Embryonic facial prominence (tissue), 1 donor: ENCODE data around the gene CACNA1A.

Experiments used
- DNase-seq: peaks from one replicate; pipeline ENCODE4 v3.0.0-alpha.2; 2016; ENCODE audit errors: extremely low spot score

Gene CACNA1A

DNA sequence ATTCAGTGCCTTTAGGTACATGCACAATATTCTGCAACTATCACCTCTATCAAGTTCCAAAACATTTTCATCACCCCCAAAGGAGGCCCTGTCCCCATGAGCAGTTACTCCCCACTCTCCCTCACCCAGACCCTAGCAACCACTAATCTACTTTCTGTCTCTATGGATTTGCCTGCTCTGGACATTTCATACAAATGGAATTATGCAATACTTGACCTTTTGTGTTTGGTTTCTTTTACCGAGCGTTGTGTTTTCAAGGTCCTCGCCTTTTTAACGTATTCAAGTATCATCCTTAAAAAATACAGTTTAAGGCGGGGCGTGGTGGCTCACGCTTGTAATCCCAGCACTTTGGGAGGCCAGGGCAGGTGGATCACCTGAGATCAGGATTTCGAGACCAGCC is 196.4 kb downstream of the CACNA1A start:
- DNase-seq: no peak

DNA sequence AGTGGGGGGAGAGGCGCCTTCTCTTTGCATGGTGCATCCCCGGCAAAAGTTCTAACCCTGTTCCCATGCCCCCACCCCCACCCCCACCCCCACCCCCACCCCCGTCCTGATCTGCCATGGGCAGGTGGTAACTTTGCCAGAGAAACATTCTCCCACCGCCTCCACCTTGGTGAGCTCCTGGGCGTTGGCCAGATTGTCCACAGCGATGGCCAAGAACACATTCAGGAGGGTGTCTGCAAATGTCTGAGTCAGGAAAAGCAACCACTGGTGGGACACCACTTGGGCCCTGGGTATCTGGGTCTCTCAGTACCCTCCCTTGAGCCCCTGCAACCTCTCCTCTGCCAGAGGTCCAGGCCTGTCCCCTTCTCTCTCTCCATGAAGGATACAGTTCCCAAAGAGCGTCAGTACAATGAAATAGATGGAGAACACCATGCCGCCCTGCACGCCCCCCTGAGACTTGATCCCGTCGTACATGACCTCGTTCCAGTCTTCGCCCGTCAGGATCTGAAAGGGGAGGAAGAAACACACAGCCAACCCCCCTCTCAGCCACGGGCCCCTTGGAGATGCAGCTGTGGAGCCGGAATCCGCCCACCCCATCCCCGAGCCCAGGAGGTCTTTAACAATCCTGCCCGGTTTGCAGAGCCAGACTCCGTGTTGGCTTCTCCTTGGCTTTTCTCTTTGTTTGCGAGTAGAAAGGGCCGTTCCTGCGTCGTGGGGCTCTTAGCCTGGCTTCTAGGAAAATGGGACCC is 202.7 kb downstream of the CACNA1A start:
- no peak for DNase-seq

DNA sequence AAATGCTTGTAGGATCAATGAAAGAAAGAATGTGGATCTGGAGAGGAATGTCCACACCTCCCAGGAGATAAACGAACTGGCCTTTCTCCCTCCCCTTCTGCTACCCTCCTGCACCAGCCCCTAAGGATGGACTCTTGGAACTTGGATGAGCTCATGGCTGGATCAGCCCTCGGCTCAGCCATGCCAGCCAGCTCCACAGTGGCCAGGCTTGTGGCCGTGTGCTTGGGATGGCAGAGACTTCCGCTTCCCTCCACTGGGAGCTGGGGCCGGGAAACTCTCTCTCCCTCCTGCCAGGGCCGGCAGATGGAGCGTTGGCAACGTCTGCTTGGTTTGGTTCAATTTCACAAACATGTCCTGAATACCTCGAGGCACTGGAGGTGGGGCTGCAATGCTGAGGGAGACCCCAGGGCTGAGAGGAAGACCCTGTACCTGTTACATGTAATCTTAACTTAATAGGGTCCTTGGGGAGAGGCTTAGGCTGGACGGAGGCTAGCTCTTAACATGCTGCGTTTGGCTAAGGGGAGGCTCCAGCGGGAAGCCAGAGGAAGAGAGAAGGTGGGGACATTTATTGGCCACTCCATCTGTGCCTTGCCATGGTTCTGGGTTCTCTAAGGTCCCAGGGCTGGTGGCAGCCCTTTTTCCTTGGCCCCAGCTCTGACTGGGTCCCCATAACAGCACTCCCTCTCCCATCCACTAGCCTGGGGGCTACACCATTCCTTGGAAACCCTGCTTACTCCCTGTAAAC is 203.6 kb downstream of the CACNA1A start:
- no peak for DNase-seq

DNA sequence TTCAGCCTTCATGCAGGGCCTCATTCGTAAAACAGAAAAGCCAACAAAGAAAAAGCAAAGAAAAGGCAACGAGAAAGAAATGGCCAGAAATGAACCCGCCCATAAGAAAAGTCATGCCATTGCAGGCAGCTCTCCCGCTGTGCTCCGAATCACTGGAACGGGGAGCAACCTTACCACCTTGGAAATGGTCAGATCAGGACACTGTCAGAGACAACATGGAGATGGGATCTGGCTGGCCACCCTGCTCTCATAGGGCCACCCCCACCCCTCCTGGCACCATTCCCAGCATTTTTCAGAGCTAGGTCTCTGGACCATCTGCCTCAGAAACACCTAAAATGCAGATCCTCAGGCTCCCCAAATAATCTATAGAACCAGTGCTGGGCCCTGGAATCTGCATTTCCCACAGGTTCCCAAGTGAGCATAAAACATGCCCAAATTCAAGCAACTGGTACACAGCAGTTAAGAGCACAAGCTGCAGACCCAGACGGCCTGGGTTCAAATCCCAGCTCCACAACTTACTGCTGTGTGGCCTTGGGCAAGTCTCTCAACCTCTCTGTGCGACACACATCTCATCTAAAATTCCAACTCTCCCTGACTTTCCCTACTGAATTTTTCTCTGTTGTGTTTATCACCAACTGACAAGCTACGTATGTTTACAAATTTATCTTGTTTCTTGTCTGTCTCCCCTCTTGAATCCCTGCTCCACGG is 204.5 kb downstream of the CACNA1A start:
- no peak for DNase-seq

DNA sequence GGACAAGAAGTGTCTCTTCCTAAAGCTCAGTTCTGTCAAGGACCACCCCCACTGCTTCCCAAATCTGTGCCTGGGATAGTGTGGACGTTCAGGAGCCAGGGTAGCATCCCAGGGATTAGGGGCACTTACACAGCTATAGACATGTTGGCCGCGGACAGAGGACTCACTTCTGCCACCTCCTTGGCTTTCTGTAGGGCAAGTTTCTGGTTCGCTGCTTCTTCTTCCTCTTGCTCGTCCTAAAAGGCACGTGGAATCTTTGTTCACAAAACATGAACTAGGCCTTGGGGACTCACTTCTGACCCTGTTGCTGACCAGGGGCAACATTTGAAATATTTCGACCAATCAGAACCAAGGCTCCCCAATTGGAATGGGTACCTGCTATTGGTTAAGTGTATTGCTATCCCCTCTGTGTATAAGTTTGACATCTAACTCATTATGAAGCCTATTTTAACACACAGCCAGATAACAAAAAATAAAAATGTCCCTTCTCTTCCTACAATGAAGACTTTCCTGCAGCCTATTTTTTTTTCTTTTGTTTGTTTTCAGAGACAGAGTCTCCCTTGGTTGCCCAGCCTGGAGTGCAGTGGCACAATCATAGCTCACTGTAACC is 205.8 kb downstream of the CACNA1A start:
- DNase-seq: no peak

DNA sequence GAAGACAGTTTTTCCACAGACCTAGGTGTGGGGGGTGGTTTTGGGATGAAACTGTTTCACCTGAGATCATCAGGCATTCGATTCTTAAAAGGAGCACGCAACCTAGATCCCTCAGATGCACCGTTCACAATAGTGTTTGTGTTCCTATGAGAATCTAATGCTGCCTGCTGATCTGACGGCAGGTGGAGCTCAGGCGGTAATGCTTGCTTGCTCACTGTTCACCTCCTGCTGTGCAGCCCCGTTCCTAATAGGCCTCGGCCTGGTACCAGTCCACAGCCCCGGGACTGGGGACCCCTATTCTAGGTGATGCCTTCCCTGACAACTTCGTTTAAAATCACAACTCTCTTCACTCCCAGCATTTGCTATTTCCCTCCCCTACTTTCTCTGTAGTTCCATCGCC is 206.4 kb downstream of the CACNA1A start:
- no peak for DNase-seq

DNA sequence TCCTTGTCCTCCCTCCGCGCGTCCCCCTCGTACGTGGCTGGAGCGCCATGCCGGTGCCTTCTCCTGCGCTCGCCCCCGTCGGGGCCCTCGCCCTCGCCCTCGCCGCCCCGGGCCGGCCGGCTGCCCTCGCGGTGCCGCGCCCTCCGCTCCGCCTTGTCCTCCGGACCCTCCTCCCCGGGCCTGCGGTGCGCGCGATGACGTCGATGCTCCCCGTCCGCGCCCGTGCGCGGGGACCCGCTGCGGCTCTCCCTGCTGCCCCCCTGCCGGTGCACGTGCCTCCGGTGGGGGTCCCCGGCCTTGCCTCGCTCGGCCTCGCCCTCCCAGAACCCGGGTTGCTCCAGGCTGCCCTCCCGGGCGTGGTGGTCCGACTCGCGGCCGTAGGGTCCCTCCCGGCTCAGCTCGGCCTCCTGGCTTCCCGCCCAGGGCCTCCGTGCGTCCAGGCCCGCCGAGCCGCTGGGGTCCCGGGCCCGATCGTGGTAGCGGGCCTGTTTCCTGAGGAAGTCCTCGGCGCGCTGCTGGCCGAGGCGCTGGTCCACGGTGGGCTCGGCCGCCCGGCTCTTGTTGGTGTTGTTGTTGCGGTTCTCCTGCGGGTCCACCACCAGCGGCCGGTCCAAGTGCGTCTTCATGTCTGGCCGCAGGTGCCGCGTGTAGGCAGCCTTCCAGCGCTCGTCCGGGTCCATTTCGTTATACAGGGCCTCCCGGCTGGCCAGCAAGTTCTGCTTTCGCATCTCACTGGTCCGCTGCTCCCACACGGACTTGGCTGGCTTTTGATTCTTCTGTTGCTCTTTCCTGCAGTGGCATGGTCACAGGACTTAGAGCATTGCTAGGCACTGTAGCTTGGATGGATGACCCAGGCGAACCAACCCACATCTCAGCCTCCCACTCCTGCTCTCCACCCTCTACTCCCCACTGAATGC is 207.5 kb downstream of the CACNA1A start:
- no peak for DNase-seq

DNA sequence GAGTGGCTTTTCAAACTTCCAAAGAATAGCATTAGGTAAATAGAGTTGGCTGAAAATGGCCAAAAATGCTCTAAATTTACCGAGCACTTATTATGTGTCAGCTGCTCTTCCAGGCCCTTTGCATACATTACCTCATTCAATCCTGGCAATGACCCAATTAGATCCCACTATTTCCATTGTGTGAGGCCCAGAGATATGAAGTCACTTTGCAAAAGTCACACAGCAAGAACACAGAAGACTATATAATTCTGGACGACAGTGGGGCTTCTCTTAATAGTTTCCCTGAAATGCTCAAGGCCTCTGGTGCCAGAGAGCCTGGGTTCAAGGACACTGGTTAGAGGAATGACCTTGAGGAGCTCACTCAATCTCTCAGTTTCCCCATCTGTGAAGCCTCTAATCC is 209.3 kb downstream of the CACNA1A start:
- no peak for DNase-seq

DNA sequence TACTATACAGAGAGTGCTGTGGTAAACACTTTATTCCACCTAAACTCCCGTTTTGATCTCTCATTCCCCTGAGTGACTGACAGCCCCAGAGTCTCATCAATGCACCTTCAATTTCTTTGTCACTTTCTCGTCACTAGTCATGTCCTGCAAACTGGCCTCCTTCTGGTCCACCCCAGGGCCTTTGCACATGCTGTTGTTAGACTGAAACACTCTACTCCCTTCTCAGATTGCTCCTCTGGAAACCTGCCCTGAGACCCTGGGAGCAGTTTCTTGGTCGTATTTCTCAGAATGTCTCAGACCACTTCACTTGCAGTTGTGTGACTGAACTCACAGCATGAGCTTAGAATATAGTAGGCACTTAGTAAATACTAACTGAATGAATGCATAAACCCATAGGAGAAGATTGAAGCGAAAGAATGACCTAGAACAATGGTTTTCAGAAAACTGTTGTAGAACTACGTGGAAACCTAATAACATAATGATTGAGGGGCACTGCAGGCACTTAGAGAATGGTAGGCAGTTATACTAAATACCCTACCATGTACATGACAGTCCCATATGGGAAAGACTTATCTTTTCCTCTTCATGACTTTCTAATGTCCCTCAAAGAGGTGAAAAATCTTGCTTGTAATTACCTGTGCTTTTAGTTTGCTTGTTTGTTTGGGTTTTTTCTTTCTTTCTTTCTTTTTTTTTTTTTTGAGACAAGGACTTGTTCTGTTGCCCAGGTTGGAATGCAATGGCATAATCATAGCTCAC is 211.3 kb downstream of the CACNA1A start:
- no peak for DNase-seq

DNA sequence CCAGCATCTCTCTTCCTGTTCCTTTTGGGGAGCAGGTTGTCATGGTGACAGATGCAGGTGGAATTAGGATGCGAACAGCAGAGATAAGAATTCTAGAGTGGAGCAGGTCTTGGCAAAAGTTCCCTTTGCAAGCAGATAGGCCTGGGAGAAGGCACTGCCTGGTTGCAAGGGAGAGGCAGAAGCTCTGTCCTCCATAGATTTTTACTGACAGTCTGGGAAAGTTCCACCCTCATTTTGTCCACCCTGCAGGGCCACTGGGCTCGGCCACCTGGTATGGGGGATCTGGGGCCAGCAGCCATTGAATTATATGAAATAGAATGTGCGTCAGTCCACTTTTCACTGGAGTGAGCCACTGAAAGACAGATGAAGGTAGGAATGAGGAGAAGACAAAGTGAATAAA is 214.4 kb downstream of the CACNA1A start:
- no peak for DNase-seq

DNA sequence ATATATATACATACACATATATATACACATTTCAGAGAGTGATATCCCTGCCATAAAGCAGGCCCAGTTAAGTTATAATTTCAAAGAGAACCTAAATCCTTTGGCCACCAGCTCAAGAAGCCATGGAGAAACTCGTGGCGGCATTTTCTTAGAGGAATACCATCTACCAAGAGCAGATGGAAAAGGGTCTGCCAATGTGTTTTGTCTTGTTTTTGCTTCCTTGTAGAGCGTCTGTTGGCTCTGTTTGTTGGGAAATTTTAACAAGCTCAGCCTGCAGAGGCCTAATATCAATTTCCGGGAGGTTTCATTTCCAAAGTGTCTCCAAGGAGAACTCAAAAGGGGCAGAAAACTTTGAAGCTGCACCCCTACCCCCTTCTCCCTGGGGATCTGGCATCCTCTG is 215.5 kb downstream of the CACNA1A start:
- DNase-seq: no peak

DNA sequence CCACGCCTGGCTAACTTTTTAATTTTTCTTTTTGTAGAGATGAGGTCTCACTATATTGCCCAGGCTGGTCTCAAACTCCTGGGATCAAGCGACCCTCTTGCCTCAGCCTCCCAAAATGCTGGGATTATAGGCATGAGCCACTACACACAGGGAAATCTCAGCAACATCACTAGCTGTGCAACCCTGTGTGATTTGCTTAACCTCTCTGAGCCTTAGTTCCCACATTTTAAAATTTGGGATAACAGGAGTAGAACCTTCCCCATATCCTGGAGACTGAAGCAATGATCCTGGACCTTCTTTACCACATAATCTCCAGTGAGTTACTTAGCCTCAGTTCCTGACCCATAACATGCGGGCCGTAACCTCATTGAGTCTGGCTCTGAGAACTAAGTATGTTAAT is 217.0 kb downstream of the CACNA1A start:
- no peak for DNase-seq

DNA sequence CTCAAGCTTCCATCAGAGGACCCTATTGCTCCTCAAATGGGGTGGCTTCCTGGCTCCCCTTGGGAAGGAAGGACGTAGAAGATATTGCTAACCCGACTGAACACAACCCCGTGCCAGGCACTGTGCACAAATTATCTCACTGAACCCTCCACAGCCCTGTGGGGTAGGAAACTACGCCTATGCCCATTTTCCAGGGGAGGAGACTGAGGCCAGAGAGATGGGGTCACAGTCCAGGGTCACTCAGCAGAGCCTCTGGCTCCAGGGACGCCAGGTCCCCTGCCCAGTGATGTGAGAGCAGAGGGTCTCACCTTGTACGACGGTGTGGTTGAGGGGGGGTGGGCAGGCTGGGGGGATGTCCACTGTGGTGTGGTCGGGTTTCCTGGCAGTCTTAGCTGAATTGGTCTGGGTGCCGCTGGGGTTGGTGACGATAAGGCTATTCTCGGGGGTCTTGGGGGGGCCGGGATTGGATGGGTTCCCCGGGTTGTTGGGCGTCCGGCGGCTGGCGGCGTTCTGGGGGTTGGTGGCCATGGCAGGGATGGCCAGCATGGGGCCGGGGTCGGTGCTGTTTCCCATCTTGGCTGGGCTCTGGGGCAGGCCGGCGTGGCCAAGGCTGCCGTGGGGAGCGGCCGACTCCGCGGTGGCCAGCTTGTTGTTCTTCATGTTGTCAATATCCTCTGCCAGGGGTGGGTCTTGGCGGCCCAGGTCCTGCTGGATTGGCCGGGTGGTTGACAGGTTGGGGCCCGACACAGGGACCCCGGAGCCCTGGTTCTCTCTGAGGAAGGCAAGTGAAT is 219.9 kb downstream of the CACNA1A start:
- no peak for DNase-seq

DNA sequence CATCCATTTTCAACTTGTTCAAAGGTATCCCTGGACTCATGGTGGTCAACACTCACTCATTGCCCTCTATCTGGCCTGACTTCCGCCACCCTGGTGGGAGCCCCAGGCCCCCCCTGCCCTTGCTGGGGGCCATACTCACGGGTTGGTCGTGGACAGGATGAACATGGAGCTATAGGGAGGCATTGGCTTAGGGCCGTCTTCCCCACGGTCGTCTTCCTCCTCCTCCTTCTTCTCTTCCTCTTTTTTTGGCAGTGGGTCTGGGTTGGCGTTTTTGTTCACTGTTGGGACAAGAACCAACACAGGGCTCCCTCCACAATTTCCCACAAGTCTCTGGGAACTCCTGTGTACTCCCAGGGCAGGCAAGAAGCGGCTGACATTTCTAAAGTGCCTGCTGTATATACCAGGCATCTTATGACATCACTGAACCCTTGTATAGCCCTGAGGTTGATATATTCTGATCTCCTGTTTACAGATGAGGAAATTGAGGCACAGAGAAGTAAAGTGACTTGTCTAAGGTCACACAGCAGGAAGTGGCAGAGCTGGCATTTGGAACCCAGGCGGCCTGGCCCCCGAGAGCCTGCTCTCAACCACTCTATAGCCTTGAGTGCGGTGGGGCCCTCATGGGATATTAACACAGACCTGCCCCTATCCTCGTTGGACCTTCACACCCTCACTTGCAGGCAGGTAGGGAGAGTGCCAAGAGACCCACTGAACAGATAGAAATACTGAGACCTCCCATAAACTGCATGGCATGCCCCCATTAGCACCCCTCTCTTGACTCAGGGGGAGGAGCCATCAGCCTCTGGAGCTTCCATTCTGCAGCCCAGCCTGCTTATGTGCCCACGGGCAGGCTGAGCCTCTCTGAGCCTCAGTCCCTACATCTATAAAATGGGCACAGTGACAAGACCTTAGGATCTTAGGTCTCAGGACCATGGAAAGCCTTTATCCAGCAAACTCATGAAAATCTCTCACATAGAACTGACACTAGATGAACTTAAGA is 221.1 kb downstream of the CACNA1A start:
- no peak for DNase-seq

DNA sequence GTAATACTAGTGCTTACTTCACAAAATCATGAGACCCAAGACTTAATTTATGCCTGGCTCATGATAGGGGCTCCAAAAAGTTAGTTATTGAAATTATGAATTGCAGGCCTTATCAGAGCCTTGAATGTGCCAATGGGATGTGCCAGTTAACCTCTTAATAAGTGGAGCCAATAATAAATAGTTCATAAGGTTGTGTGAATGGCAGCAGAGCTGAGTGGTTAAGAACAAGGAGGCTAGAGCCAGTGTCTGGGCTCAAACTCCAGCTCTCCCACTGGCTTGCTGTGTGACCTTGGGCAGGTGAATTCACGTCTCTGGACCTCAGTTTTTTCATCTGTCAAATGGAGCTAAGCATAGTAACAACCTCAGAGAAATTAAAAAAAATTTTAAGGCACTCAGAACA is 222.4 kb downstream of the CACNA1A start:
- no peak for DNase-seq

DNA sequence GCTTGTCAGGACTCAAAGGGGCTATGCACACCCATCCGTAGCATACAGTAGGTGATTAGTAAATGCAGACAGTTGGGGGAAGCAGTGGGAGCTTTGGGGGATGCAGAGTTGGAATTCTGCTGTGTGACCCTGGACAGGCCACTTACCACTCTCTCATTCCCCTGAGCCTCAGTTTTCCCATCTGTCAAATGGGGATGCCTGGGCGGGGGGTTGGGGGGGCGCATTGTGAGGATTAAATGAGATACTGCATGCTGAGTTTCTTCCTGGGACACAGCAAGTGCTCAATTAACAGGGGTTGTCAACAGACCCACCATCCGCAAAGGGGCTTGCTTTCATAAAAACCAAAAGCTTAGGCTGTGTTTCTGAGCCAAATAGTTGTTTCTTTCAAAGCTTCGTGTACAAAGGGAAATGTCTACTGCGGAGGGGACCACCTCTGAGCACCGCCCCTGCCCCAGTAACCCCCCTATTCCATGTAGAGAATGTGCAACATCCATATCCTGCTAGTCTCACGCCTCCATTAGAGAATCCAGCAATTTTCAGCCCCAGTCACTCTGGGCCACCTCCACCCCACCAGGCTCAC is 223.7 kb downstream of the CACNA1A start:
- no peak for DNase-seq

DNA sequence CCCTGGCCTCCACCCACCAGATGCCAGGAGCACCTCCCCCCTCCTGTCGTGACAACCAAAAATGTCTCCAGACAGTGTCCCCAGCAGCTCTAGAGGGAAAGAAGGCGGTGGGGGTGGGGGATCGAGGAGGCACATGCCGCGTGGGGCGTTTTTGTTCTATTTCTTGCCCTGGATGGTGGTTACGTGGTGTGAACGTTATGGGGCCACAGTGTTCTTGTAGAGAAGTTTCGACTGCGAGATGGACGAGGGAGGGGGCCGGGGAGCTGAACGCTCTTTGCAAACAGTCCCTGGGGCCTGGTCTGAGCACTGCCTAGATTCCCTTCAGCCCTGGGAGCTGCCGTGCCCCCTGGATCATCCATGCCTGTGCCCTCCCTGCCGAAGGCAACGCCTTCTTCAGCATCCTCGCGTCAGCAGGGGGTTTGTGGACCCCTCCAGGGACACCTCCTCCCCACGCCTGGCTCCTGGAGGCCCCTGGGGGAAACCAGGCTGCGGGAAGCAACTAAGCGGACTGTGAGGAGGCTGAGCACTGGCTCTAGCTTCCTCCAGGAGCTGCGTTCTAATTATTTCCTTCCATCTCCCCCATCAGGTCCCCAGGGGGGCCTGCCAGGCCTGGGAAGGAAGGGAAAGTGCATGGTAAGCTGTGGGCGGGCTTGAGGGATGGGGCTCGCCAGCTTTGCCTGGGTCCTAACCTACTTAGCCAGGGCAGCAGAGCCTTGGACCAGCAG is 224.6 kb downstream of the CACNA1A start:
- no peak for DNase-seq
